Caco-2 (cell line): Measurements from ENCODE around the gene EEF1AKMT2. TPM values are rescaled to one million over a fixed set of nuclear protein-coding genes. Genes with fewer than 3 reads are reported as not detected.
"Not testable (repeated sequence)": the region's sequence is repeated elsewhere in the genome, so short reads cannot be mapped to it uniquely, and the experiment has no call there.

Experiments used
- BruUV-seq: library from RNA; stranded (reverse); fragments of 400-500 nt; replicated peaks from 2 replicates; lab custom pipeline; 2021; lab: Mats Ljungman, UMichigan
- CTCF ChIA-PET: fragments of 300-600 bp; sonication (Branson Sonifier 250); formaldehyde crosslinking; loops from one replicate; lab custom pipeline; 2022; ENCODE audit warnings: antibody characterized with exemption; lab: Charles Lee
- POLR2A ChIA-PET: fragments of 300-600 bp; sonication (Branson Sonifier 250); formaldehyde crosslinking; loops from one replicate; lab custom pipeline; 2022; ENCODE audit warnings: antibody characterized with exemption; lab: Charles Lee
- DNase-seq, 2 experiments: peaks; one replicate each; pipeline versions ENCODE4 v3.0.0 to v3.0.0-alpha.2; 2020 to 2022
- H3K27me3 ChIP-seq: replicated peaks from 2 replicates; pipeline ENCODE4 v1.6.0; 2011; ENCODE audit warnings: low read length; ENCODE audit not compliant: control insufficient read depth, insufficient read depth
- H3K36me3 ChIP-seq: 2 replicates; pipeline ENCODE4 v1.5.1; 2011; ENCODE audit warnings: low read length; ENCODE audit not compliant: control insufficient read depth, insufficient read depth
- H3K4me1 ChIP-seq: fragments of 250-450 bp; sonication (Bioruptor Pico); 2 replicates; pipeline ENCODE4 v1.5.1; 2020; ENCODE audit warnings: mild to moderate bottlenecking
- H3K4me3 ChIP-seq: 2 replicates; pipeline ENCODE4 v1.5.1; 2011; ENCODE audit warnings: low read depth, mild to moderate bottlenecking, control low read depth, low read length
- H3K9me3 ChIP-seq: fragments of 250-450 bp; sonication (Bioruptor Pico); 2 replicates; pipeline ENCODE4 v1.5.1; 2020; ENCODE audit warnings: mild to moderate bottlenecking, moderate library complexity
- H3K27ac Mint-ChIP-seq: one replicate; pipeline ENCODE4 v1.8.0; 2022; ENCODE audit warnings: mixed read lengths; ENCODE audit not compliant: unreplicated experiment
- H3K27me3 Mint-ChIP-seq: one replicate; pipeline ENCODE4 v1.8.0; 2022; ENCODE audit warnings: mixed read lengths; ENCODE audit not compliant: insufficient read depth, unreplicated experiment
- H3K36me3 Mint-ChIP-seq: one replicate; pipeline ENCODE4 v1.8.0; 2022; ENCODE audit warnings: mild to moderate bottlenecking, mixed read lengths; ENCODE audit not compliant: insufficient read depth, unreplicated experiment
- H3K4me1 Mint-ChIP-seq: one replicate; pipeline ENCODE4 v1.8.0; 2022; ENCODE audit warnings: low read depth, mixed read lengths; ENCODE audit not compliant: unreplicated experiment
- H3K4me3 Mint-ChIP-seq: one replicate; pipeline ENCODE4 v1.8.0; 2022; ENCODE audit warnings: mild to moderate bottlenecking, moderate library complexity, mixed read lengths; ENCODE audit not compliant: unreplicated experiment
- H3K9me3 Mint-ChIP-seq: one replicate; pipeline ENCODE4 v1.8.0; 2022; ENCODE audit warnings: mixed read lengths; ENCODE audit not compliant: unreplicated experiment
- CTCF ChIP-seq, 2 experiments: fragments of 200-600 bp in 1 of 2; IDR thresholded peaks; 1 replicate in 1 of 2; 2 replicates in 1 of 2; pipeline versions ENCODE4 v1.5.1 to v1.8.0; 2011 to 2022; ENCODE audit warnings: antibody characterized with exemption in 1 of 2, control low read depth in 1 of 2, inconsistent platforms in 1 of 2, low read depth in 1 of 2, low read length in 1 of 2, mild to moderate bottlenecking in 1 of 2, moderate library complexity in 1 of 2; ENCODE audit not compliant: insufficient read depth in 1 of 2, severe bottlenecking in 1 of 2, unreplicated experiment in 1 of 2
- intact Hi-C: fragments of 100-400 bp; cut with micrococcal nuclease; formaldehyde crosslinking; loops from one replicate; pipeline ENCODE4 v1.10.0; 2022; ENCODE audit not compliant: unreplicated experiment
- total RNA-seq: library from RNA; stranded (reverse); gene quantifications from 2 replicates; pipeline ENCODE4 v1.2.3, GENCODE V29; 2022

Gene EEF1AKMT2
- total RNA-seq, 1 experiment from 2014 or later, result 29.9 TPM

DNA sequence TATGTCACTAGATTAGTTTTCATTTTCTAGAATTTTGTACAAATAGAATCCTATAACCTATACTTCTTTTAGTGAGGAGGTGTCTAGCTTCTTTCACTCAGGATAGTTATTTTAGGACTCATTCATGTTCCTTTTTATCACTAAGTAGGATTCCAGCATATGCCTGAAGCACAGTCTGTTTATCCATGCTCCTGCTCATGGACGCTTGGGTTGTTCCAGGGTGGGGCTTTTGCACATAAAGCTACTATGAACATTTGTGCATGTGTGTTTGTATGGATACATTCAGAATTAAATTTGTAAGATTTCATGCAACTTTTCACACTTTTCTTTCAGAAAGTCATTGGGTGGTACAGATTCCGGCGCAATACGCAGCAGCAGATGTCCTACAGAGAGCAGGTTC, 34.6 kb upstream of the EEF1AKMT2 start:
- no peak overlapping the region for H3K4me3 Mint-ChIP-seq
- intact Hi-C loops, result loop anchor here (5.0 kb wide), 1 partner anchor 294 kb away; no protein-coding TSS in a partner anchor
- no peaks in the 10 kb centered on the region for H3K27me3 Mint-ChIP-seq
- no peaks in the 10 kb centered on the region for H3K9me3 ChIP-seq
- peaks cover 9% of the 10 kb centered on the region for H3K4me1 Mint-ChIP-seq
- TF ChIP-seq CTCF (IDR thresholded peaks at IDR 0.05; ENCODE audit: insufficient read depth in 1 of 2, low read depth in 1 of 2, low read length in 1 of 2, severe bottlenecking in 1 of 2, unreplicated experiment in 1 of 2), result no peak
- H3K27me3 ChIP-seq, result no peaks in the 10 kb centered on the region
- H3K36me3 ChIP-seq, result peaks cover 4% of the 10 kb centered on the region
- H3K27ac Mint-ChIP-seq, result no peak overlapping the region
- ChIA-PET POLR2A (interaction anchor here (1.1 kb wide), 1 partner anchor 24 kb away, joined by 3 read pairs; no protein-coding TSS in a partner anchor), CTCF (interaction anchor here (0.7 kb wide), 1 partner anchor 25 kb away, joined by 7 read pairs; the partner anchor contains the start of gene ABRAXAS2)
- no peaks in the 10 kb centered on the region for H3K4me1 ChIP-seq
- peaks cover 58% of the 10 kb centered on the region for H3K36me3 Mint-ChIP-seq
- no peak for DNase-seq
- H3K4me3 ChIP-seq, result no peak overlapping the region
- no peaks in the 10 kb centered on the region for H3K9me3 Mint-ChIP-seq
- no TSS peak for BruUV-seq

GRCh38 chr10:124825702-124826101, 34.0 kb upstream of the EEF1AKMT2 start:
- H3K4me3 Mint-ChIP-seq, result no peak overlapping the region
- H3K27me3 Mint-ChIP-seq, result no peaks in the 10 kb centered on the region
- peaks cover 54% of the 10 kb centered on the region for H3K36me3 Mint-ChIP-seq
- H3K27me3 ChIP-seq, result no peaks in the 10 kb centered on the region
- no peaks in the 10 kb centered on the region for H3K9me3 Mint-ChIP-seq
- H3K4me3 ChIP-seq, result no peak overlapping the region
- no peaks in the 10 kb centered on the region for H3K9me3 ChIP-seq
- no TSS peak for BruUV-seq
- TF ChIP-seq CTCF (IDR thresholded peaks at IDR 0.05; ENCODE audit: insufficient read depth in 1 of 2, low read depth in 1 of 2, low read length in 1 of 2, severe bottlenecking in 1 of 2, unreplicated experiment in 1 of 2), result no peak
- intact Hi-C loops, result loop anchor here (5.0 kb wide), 1 partner anchor 293 kb away; no protein-coding TSS in a partner anchor
- ChIA-PET CTCF (no interaction called here), POLR2A (interaction anchor here (1.1 kb wide), 1 partner anchor 23 kb away, joined by 3 read pairs; no protein-coding TSS in a partner anchor)
- no peak for DNase-seq
- no peak overlapping the region for H3K27ac Mint-ChIP-seq
- no peaks in the 10 kb centered on the region for H3K4me1 ChIP-seq
- H3K36me3 ChIP-seq, result peaks cover 4% of the 10 kb centered on the region
- peaks cover 9% of the 10 kb centered on the region for H3K4me1 Mint-ChIP-seq

GRCh38 chr10:124824932-124825331, 33.2 kb upstream of the EEF1AKMT2 start:
- POLR2A ChIA-PET, H3K9me3 Mint-ChIP-seq, H3K27me3 ChIP-seq, H3K4me3 ChIP-seq, DNase-seq, H3K27me3 Mint-ChIP-seq, H3K27ac Mint-ChIP-seq, H3K36me3 ChIP-seq, H3K4me1 Mint-ChIP-seq, H3K4me3 Mint-ChIP-seq, BruUV-seq, H3K9me3 ChIP-seq, CTCF ChIA-PET, H3K4me1 ChIP-seq: not testable (repeated sequence)
- H3K36me3 Mint-ChIP-seq, result peaks cover 48% of the 10 kb centered on the region
- intact Hi-C loops, result loop anchor here (5.0 kb wide), 1 partner anchor 293 kb away; no protein-coding TSS in a partner anchor
